ENCODE data around the gene PABPN1L.
"Not testable (repeated sequence)": the region's sequence is repeated elsewhere in the genome, so short reads cannot be mapped to it uniquely, and the experiment has no call there.

The PABPN1L gene

DNA sequence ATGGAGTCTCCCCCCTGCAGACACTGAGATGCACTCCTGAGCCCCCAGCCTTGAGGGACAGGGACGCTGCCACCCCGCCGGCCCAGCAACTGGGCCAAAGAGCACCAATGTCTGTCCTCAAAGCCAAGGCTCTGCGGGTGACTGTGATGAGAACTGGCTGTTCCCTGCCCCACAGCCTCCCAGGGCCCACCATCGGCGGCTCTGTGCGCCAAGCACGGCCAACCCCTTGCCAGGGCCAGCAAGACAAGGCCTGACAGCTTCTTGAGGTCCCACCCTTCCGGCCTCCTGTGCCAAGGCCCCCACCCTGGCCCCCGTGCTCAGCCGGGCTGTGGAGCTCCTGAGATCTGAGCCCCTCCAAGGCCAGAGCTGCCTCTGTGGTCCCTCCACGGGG is 34.2 kb upstream of the PABPN1L start:
- no peak for DNase-seq

DNA sequence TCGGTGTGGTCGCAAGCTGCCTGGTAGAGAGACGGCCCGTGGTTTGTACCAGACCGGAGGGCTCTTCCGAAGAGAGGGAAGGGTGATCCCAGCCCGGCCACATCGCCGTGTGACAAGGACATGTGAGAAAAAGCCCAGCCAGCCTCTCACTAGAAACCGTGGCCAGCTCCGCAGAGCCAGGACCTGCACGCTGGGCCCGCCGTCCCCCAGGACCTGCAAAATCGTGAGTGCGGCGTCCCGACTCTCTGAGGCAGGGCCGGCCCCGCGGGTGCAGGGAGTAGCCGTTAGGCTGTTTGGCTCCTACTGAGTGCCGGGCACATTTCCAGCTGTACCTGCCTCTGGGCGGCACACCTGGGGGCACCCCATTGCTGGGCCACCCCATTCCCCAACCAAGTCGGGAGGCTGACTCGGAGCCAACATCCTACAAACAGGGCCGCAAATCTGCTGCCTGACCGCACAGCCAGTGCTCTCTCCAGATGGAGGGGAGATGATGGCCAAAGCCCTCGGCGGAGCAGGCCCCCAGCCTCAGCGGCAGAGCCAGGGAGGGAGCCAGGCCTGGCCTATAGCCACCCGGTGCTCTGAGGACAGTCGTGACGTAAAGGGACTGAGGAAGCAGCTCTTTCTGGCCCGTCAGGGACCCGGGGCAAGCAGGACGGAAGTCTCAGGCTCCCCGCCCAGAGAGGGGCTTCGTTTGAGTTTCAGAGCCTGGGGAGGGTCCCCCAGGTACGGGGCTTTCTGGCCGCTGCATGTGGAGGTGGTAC is 33.6 kb upstream of the PABPN1L start:
- no peak for DNase-seq

DNA sequence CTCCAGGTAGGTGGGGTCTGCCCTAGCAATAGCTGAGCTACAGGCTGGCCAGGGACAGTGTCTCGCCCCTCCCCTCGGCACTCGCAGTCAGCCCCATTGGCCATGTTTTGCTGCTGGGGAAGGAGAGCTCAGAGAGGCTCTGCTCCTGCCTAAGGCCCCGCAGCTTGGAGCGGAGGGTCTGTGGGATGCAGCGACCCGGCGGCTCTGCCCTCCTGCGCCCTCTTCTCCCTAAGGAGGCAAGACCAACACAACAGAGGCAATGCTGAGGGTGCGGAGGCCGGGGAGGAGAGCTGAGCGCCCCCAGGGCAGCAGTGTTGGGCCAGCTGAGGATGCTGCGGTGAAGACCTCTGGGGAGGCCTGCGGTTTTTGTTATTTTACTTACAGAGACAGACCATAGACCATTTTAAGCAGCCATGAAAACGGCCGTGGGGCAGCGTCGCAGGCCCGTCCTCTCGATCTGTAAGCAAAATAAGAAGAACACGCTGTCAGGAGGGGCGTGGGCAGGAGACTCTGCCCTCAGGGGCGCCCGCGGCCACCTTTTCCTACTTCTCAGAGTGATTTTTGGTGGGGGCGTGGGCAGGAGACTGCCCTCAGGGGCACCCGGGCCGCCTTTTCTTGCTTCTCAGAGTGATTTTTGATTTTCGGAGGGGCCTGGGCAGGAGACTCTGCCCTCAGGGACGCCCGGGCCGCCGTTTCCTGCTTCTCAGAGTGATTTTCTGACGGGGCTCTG is 31.4 kb upstream of the PABPN1L start:
- no peak for DNase-seq

DNA sequence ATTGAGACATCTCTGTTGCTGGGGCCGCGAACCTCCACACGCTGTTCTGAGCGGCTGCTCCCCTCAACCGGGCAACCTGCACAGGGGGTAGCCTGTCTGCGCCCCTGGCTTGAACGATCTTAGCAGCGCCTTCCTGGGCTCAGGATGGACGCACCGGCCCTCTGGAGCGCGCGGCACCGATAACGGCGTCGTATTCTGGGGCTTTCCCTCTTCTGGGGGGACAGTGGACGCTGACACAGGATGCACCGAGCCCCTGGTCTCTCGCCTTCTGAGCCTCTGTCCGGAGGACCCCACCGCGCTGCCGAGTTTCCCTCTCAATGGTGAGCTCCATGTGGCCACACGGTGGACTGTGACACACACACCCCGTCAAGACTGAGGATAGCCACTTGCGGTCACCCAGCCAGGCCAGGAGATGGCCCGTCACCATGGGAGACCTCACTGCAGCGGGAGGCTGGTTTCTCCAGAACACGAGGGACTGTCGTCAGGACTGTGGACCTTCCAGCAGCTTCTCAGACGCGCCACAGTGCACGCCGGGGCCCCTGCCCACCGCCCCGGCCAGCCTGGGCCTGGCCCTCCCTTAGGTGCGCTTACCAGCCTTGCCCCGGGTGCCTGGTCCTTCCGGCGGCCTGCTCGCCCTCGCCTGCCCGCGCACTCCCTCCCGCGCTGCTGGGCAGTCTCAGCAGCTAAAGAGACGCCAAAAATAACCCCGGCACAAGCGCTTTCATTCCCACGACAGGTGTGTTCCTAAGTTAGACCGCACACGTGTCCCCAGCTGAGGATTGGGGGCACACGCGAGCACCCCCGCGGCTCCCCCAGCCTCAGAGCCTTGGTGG is 30.0 kb upstream of the PABPN1L start:
- no peak for DNase-seq

DNA sequence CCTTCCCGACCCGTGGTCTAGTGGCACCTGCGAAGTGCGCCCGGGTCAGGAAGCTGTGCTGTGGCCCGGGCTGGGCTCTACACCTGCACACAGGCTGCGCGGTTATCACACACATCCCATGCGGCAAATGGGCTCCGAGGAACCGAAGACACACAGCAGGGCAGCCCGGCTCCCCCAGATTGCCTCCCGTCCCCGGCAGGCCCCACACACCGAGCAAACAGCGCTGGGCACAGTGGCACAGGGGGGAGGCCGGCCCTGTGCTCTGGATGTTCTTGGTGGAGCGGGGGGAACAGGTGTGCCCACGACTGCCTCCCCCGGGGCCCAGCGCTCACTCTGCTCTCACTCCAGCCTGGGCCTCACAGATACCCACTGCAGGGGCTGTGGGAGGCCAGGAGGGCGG is 28.9 kb upstream of the PABPN1L start:
- no peak for DNase-seq

DNA sequence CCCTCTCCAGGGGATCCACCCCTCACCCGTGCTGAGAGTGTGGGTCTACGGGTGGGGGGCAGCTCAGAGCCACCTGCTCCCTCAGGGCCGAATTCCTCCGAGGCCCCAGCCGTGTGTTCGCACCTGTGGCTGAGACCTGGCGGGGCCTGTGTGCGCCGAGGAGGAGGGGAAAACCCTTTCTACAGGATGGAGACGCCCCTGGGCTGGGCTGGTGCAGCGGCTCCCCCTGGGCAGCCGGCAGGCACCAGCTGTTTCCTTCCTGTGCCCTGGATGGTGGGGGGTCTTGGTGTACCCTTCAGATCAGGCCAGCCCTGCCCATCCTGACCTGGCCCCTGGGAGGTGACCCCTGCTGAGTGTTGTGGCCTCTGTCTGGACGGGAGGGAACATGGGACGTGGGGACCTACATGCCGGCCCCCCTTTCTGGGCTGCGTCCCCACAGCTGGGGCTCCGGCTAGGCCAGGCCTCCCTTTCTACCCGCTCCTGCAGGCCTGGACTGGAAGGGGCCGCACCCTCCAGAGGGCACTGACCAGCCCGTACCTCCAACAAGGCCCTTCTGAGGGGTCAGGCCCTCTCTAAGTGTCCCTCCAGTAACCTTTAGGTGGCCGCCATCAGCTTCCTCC is 28.3 kb upstream of the PABPN1L start:
- DNase-seq, result no peak

DNA sequence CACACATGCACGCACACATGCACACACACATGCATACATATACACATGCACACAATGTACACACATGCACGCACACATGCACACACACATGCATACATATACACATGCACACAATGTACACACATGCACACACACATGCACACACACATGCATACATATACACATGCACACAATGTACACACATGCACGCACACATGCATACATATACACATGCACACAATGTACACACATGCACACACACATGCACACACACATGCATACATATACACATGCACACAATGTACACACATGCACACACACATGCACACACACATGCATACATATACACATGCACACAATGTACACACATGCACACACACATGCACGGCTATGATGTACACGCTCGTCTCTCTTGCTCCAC is 27.8 kb upstream of the PABPN1L start:
- not testable (repeated sequence) for DNase-seq

DNA sequence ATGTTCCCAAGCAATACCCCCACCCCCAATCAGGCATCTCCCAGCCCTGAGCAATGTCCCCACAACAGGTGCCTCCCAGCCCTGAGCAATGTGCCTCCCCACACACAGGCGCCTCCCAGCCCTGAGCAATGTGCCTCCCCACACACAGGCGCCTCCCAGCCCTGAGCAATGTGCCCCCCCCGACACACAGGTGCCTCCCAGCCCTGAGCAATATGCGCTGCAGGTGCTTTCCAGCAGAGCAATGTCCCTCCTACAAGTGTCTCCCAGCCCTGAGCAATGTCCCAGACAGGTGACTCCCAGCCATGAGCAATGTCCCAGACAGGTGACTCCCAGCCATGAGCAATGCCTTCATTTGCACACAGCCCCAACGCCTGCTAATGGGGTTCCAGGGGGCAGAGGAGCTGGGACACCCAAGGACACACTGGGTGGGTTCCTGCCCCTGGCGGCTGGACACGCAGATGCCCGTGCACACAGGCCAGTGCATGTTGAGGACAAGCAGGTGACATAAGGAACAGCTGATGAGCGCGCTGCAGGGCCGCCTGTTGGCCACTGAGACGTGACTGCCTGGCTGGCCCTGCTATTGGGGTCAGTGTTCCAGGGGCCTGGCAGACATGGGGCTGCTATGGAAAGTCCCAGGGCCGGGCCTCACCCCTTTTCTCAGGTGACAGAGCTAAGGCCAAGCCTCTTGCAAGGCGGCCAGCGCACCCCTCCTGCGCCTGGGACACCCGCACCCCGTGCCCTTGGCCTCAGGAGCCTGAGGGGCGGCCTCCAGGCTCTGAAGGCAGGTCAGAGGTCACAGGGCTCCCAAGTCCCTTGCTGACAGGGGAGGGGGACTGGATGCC is 26.9 kb upstream of the PABPN1L start:
- DNase-seq, result no peak

DNA sequence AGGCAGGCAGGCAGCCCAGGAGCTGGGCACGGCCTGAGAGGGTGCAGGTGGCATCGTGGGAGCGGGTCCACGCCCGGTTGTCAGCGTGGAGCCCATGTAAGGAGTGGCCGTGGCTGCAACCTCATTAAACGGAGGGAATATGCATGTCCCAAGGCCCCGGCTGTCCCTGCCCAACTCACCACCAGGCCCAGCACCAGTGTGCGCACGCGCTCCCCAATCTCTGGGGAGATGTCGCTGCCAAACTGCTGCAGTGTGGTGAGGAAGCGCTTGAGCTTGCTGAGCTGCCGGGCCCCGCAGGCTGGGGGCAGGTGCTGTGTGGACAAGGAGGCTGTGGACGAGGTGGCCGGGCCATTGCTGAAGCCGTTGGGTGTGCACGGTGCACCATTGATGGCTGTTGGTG is 25.6 kb upstream of the PABPN1L start:
- DNase-seq, result no peak

DNA sequence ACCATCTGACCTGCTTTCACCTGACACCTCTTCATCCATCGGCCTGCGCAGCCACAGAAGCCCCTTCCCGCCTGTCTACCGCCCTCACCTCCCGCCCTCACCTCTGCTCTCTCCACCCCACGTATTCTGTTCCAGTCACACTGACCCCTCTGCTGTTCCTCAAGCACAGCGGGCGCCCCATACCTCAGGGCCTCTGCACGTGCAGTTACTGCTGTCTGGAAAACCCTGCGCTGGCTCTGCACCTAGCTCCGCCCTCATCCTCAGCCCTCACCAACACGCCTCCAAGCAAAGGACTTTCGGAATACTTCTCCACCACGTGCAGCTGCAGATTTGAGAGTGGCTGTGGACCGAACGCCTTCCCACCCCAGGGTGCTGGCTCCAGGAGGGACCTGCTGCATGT is 24.6 kb upstream of the PABPN1L start:
- DNase-seq, result no peak

DNA sequence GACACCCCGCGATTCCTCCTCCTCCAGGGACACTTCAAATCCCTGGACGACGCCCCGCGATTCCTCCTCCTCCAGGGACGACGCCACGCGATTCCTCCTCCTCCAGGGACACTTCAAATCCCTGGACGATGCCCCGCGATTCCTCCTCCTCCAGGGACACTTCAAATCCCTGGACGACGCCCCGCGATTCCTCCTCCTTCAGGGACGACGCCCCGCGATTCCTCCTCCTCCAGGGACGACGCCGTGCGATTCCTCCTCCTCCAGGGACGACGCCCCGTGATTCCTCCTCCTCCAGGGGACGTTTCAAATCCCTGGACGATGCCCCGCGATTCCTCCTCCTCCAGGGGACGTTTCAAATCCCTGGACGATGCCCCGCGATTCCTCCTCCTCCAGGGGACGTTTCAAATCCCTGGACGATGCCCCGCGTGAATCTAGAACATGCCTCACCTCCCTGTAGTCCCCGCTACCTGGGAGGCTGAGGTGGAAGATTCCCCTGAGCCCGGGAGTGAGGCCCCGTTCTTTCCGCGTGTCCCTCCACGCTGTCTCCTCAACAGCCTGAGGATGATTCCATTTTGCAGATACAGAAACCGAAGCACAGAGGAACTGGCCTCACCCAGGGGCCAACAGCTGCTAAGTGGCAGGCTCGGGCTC is 23.4 kb upstream of the PABPN1L start:
- DNase-seq, result not testable (repeated sequence)

DNA sequence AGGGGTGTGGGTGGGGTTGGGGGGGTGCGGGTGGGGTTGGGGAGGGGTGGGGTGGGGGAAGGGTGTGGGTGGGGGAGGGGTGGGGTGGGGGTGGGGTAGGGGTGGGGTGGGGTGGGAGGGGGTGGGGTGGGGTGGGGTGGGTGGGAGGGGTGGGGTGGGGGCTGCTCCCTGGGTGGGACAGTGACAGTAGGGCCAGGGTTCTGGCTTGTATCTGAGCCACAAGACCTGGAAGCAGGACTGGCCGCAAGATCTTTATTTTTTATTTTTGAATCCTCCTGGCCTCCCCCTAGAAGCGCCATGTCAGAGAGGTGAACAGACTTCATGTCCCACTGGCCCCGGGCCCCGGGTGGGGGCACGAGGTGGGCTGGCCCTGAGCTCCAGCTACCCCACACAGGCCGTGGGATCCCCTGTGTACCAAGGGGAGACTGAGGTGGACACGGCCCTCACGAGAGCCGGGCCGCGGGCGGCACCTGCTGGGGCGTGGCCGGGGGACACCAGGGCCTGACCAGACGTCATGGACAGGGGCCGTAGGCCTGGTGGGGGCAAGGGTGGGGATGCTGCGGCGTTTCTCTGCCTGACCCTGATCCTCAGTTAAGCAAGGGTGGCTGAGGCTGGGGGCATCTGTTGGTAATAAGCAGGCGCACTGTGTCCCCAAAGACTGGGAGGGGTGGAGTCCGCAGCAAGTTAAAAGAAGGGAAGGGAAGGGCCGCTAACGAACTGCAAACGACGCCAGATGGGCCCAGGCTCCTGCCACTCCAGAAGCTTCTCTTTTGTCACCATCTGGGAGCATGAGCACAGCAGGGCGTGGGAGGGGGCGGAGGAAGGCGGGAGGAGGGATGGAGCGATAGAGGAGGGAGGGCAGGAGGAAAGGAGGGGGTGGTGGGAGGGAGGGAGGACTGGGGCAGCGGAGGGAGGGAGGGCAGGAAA is 22.3 kb upstream of the PABPN1L start:
- DNase-seq, result no peak

DNA sequence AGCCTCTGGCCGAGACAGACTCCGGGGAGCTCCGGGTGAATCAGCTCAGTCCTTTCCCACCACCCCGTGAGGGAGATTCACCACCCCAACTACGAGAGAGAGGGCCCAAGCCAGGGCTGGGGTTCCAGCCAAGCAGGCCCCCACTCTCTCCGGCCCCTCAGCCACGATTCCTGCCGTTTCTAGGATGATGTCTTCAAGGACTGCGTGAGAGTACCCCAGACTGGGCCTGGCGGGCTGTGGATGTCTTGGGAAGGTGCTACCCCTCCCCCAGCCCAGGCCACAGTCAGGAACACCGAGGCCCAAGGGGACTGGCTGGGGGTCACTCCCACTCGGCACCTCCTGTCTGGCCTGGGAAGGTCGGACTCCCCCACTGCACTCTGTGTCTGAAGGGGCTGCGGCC is 21.6 kb upstream of the PABPN1L start:
- DNase-seq, result no peak

DNA sequence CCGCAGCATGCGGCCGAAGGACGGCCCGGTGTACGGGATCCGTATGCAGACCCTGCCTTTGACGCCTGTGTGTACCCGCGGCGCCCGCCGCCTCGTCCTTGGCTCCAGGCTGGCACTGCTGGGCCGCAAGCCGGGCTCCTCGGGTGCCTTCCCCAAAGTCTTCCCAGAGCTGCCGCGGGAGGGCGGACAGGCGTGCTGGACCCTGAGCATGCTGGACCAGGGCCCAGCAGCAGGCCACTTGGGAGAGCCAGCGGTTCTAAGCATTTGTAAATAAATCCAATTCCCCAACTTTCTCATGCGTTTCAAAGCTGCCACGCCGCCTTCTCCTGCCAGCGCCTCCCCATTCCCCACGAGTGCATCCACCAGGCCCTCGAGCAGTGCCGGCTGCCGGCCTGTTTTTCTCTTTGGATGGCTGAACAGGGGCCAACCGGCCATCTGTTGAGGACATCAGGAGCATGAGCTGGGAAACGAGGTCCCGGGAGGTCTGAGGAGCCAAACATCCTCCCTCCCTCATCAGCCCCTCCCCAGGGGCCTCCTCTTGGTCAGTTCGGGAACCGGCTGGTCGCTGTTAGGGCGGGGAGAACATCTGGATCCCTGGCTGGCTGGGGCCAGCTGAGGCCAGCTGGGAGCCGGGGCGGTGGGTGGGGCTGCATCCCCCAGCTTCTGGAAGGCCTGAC is 20.5 kb upstream of the PABPN1L start:
- no peak for DNase-seq

DNA sequence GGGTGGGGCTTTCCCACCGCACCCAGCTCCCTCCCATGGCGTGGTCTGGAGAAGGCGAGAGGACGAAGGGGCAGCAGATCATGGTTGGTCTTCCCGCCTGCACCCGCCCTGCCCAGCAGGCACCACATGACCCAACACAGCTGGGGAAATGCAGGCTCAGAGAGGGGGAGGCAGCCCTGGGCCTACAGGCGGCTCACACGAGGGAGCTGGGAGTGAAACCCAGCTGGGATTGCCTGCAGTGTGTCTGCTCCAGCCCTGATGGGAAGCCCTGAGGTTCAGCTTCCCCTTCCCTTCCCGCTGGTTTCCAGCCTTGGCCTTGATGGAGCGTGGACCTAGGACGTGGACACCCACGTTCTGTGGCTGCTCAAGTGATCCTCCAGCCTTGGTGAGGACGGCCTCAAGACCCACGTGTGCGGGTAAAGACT is 20.0 kb upstream of the PABPN1L start:
- DNase-seq, result no peak

DNA sequence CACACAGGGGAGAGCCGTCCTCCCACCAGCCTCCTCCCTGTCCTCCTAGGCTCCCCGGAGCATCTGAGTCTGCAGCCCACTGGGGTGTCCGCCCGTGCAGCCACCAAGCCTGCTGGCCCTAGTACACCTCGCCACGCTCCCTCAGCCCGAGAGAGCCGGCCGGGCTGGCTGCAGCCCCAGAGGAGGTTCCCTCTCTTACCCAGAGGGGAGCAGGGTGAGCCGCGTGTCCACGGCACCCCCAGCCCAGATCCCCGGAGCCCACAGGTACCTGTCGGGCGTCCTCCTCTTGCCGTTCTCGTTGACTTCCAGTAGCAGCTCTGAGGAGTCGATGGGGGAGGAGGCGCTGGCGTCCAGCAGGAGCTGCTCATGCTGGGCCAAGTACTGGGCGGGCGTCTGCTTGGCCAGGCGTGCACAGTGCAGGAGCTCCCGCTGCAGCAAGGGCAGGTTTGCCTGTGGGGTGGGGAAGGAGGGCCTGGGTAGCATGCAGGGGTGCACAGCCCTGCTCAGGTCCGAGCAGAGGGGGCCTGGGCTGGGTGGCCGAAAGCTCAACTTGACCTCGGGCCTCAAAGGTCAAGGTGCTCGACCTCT is 19.3 kb upstream of the PABPN1L start:
- DNase-seq, result no peak

DNA sequence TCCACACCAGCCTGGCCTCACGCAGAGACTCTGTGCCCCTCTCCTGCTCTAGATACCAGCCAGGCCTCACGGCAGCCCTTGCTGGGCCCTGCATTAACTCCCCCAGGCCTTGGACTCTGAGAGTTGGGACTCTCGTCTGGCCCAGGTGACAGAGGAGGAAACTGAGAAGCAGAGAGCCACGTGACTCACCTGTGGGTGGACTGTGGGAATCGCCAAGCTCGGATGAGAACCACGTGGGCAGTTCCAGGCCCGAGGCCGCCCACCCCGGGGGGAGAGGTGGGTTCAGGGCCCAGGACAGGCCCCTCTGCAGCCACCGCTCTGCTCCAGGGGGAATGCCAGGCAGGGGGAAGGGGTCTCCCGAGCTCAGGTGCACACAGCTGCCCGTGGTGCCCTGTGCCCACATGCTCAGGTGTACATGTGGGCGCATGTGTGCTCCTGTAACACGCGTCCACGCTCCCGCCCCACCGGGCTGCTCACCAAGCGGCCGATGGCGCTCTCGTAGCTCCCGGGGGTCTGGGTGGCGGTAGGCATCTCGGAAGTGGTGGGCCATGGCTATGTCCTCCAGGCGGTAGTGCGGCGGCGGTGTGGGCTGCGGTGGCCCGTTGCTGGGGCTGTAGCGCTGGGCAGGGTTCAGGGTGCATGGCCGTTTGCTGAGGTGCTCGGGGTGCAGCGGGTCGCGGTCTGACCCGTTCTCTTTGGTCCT is 18.3 kb upstream of the PABPN1L start:
- DNase-seq, result no peak

DNA sequence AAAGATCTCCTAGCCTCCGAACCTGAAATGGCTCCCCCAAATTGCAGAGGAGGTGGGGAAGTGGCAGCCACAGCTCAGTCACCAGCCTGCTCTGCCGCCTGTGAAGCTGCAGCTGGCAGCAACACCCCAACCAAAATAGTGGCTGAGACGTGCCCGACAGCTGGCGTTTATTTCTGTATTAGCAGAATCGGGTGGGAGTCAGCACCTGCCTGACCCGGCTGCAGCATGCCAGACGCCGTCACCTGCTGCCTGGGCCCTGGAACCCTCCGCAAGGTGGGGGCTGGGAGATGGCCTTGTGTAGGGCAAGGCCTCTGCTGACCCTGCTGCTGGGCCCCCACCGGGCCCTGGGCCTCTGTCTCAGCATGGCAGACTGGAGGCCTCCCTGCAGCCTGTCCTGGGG is 17.5 kb upstream of the PABPN1L start:
- DNase-seq, result no peak

Data from NCI-H748 treated with DMSO at 0.1 percent for 48 hours (cell line).